HEK293T (cell line): ENCODE measurements around the gene ERG.

Experiments
- CTCF ChIA-PET: fragments of 350-600 bp; formaldehyde crosslinking; extraction: SDS; loops from one replicate; lab custom pipeline; 2021; ENCODE audit warnings: antibody characterized with exemption, inconsistent platforms; lab: Yijun Ruan, JAX
- POLR2A ChIA-PET: fragments of 350-600 bp; formaldehyde crosslinking; extraction: SDS; loops from one replicate; lab custom pipeline; 2020; ENCODE audit warnings: antibody characterized with exemption, inconsistent platforms; lab: Yijun Ruan, JAX
- DNase-seq: peaks from one replicate; pipeline ENCODE4 v3.0.0; 2012; ENCODE audit warnings: mixed read lengths; ENCODE audit errors: extremely low spot score
- ARNT ChIP-seq: fragments of 450-650 bp; IDR thresholded peaks from 2 replicates; pipeline ENCODE4 v1.6.1; 2017; ENCODE audit warnings: mild to moderate bottlenecking
- BHLHE40 ChIP-seq: fragments of 450-650 bp; IDR thresholded peaks from 2 replicates; pipeline ENCODE4 v1.6.1; 2016; ENCODE audit warnings: mild to moderate bottlenecking, moderate library complexity, borderline replicate concordance
- CTBP1 ChIP-seq: fragments of 450-650 bp; IDR thresholded peaks from 2 replicates; pipeline ENCODE4 v1.6.1; 2016; ENCODE audit warnings: borderline replicate concordance
- ELF4 ChIP-seq: fragments of 450-650 bp; IDR thresholded peaks from 2 replicates; pipeline ENCODE4 v1.6.1; 2017; ENCODE audit warnings: antibody characterized with exemption
- FOXA1 ChIP-seq: fragments of 450-650 bp; IDR thresholded peaks from 2 replicates; pipeline ENCODE4 v1.6.1; 2016; ENCODE audit warnings: mild to moderate bottlenecking
- FOXK2 ChIP-seq: fragments of 450-650 bp; IDR thresholded peaks from 2 replicates; pipeline ENCODE4 v1.6.1; 2016; ENCODE audit warnings: mild to moderate bottlenecking
- FOXM1 ChIP-seq: fragments of 450-650 bp; IDR thresholded peaks from 2 replicates; pipeline ENCODE4 v1.6.1; 2017; ENCODE audit warnings: mild to moderate bottlenecking, borderline replicate concordance
- HDGF ChIP-seq: fragments of 450-650 bp; IDR thresholded peaks from 2 replicates; pipeline ENCODE4 v1.6.1; 2017; ENCODE audit warnings: antibody characterized with exemption, borderline replicate concordance
- L3MBTL2 ChIP-seq: fragments of 450-650 bp; conservative IDR thresholded peaks from 2 replicates; pipeline ENCODE4 v1.6.1; 2016; ENCODE audit warnings: mild to moderate bottlenecking
- LEF1 ChIP-seq: fragments of 450-650 bp; IDR thresholded peaks from 2 replicates; pipeline ENCODE4 v1.6.1; 2017; ENCODE audit warnings: mild to moderate bottlenecking, borderline replicate concordance
- NFRKB ChIP-seq: fragments of 450-650 bp; IDR thresholded peaks from 2 replicates; pipeline ENCODE4 v1.6.1; 2016; ENCODE audit warnings: mild to moderate bottlenecking, moderate library complexity
- PKNOX1 ChIP-seq: fragments of 450-650 bp; IDR thresholded peaks from 2 replicates; pipeline ENCODE4 v1.6.1; 2016
- SP1 ChIP-seq: fragments of 450-650 bp; IDR thresholded peaks from 2 replicates; pipeline ENCODE4 v1.6.1; 2017
- SUZ12 ChIP-seq: fragments of 450-650 bp; IDR thresholded peaks from 2 replicates; pipeline ENCODE4 v1.6.1; 2016; ENCODE audit warnings: mild to moderate bottlenecking
- TARDBP ChIP-seq: fragments of 450-650 bp; IDR thresholded peaks from 2 replicates; pipeline ENCODE4 v1.6.1; 2016
- ZNF384 ChIP-seq: fragments of 450-650 bp; IDR thresholded peaks from 2 replicates; pipeline ENCODE4 v1.6.1; 2016

Gene ERG

GRCh38 chr21:38361324-38361723 lies 137.0 kb downstream of the ERG start:
- no peak for DNase-seq
- TF ChIP-seq HDGF (no peak), L3MBTL2 (no peak), SP1 (no peak), FOXA1 (no peak), ELF4 (no peak), BHLHE40 (no peak), TARDBP (no peak), CTBP1 (no peak), PKNOX1 (no peak), SUZ12 (no peak), FOXM1 (no peak), ZNF384 (no peak), ARNT (no peak), NFRKB (no peak)
- ChIA-PET CTCF (no interaction called here), POLR2A (no interaction called here)

DNA sequence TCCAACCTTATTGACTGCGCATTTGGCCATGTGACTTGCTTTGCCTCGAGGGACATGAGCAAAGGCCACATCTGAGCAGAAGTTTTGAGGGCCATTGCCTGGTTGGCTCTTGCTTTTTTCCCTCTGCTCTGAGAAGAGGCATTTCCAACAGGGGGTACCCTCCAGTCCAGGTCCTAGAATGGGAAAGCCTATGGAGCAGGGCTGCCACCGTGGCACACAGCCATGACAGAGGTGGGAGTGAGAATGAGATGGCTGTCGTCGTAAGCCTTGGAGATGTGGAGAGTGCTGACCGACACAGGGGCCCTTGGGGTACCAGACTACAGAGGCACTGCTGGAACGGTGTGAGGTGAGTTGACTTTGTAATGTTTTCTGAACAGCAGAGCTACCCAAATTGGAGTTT lies 138.4 kb downstream of the ERG start:
- CTCF ChIA-PET, result no interaction called here
- DNase-seq, result no peak
- TF ChIP-seq CTBP1 (no peak), L3MBTL2 (no peak), BHLHE40 (no peak), ARNT (no peak)
- POLR2A ChIA-PET, result no interaction called here

GRCh38 chr21:38359090-38359489 lies 139.2 kb downstream of the ERG start:
- DNase-seq, result no peak
- ChIA-PET CTCF (no interaction called here), POLR2A (no interaction called here)
- TF ChIP-seq SUZ12 (no peak), TARDBP (no peak), ZNF384 (no peak), NFRKB (no peak), HDGF (no peak), FOXA1 (no peak), BHLHE40 (no peak), PKNOX1 (no peak), L3MBTL2 (no peak), LEF1 (no peak), ARNT (no peak), ELF4 (no peak), FOXM1 (no peak), CTBP1 (no peak)

DNA sequence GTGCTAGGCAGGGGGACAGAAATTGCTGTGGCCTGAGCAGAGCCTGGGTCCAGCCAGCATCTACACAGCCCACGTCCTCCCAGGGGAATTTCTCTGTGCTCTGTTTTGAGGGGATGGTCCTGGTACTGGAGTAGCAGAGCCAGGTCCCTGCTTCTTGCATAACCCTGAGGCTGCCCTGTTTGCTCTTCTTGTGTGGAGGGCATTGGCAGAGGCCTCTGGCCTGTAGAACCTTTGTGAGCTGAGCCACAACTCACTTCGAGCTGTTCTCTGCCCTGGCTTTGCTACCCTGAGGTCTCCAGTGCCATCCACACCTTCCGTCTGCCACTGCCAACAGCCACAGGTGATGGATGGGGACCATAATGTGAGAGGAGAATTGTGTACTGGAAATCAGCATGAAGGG lies 139.6 kb downstream of the ERG start:
- POLR2A ChIA-PET, result no interaction called here
- no peak for DNase-seq
- CTCF ChIA-PET, result no interaction called here
- TF ChIP-seq PKNOX1 (no peak), ELF4 (no peak)

- ChIA-PET POLR2A (no interaction called here), CTCF (no interaction called here)
- DNase-seq, result no peak
Measured at GRCh38 chr21:38358098-38358497, 140.2 kb downstream of the ERG start.

GRCh38 chr21:38356883-38357625 lies 141.2 kb downstream of the ERG start:
- ChIA-PET CTCF (no interaction called here), POLR2A (interaction anchor here (0.6 kb wide), 1 partner anchor 37 kb away, joined by 3 read pairs; no protein-coding TSS in a partner anchor)
- TF ChIP-seq HDGF, result no peak
- TF ChIP-seq TARDBP, result no peak
- TF ChIP-seq NFRKB, result no peak
- no peak for TF ChIP-seq PKNOX1
- no peak for TF ChIP-seq SUZ12
- no peak for TF ChIP-seq CTBP1
- no peak for TF ChIP-seq L3MBTL2
- no peak for TF ChIP-seq ELF4
- no peak for TF ChIP-seq FOXA1
- TF ChIP-seq FOXM1, result no peak
- no peak for TF ChIP-seq LEF1
- no peak for TF ChIP-seq SP1
- no peak for TF ChIP-seq FOXK2
- TF ChIP-seq BHLHE40, result no peak
- no peak for TF ChIP-seq ZNF384
- no peak for TF ChIP-seq ARNT
- no peak for DNase-seq

More at GRCh38 chr21:38358098-38358497, 140.2 kb downstream of the ERG start:
- TF ChIP-seq LEF1 (no peak), ELF4 (no peak), PKNOX1 (no peak), ARNT (no peak), FOXA1 (no peak)
